Measurements from ENCODE around the gene CDH4.

The CDH4 gene

GRCh38 chr20:61582196-61582923 is 330.3 kb downstream of the CDH4 start:
- DNase-seq (ENCODE audit: low spot score): no peak

GRCh38 chr20:61583356-61583755 is 331.3 kb downstream of the CDH4 start:
- DNase-seq (ENCODE audit: low spot score): no peak

- DNase-seq (ENCODE audit: low spot score): no peak
Observed at GRCh38 chr20:61584851-61585250, 332.8 kb downstream of the CDH4 start.

- no peak for DNase-seq (ENCODE audit: low spot score)
Observed at GRCh38 chr20:61585764-61586163, 333.7 kb downstream of the CDH4 start.

- DNase-seq (ENCODE audit: low spot score): no peak
Observed at GRCh38 chr20:61587036-61587435, 335.0 kb downstream of the CDH4 start.

- no peak for DNase-seq (ENCODE audit: low spot score)
Observed at GRCh38 chr20:61587681-61588289, 335.7 kb downstream of the CDH4 start.

- peak; percentile 77 for DNase-seq (ENCODE audit: low spot score)
Observed at GRCh38 chr20:61588411-61589385, 336.6 kb downstream of the CDH4 start.

- DNase-seq (ENCODE audit: low spot score): no peak
Observed at GRCh38 chr20:61590236-61590635, 338.2 kb downstream of the CDH4 start.

GRCh38 chr20:61593516-61593915 is 341.5 kb downstream of the CDH4 start:
- DNase-seq (ENCODE audit: low spot score): no peak

GRCh38 chr20:61594198-61594597 is 342.1 kb downstream of the CDH4 start:
- DNase-seq (ENCODE audit: low spot score): no peak

GRCh38 chr20:61595216-61595615 is 343.2 kb downstream of the CDH4 start:
- no peak for DNase-seq (ENCODE audit: low spot score)

GRCh38 chr20:61596687-61597330 is 344.7 kb downstream of the CDH4 start:
- no peak for DNase-seq (ENCODE audit: low spot score)

GRCh38 chr20:61597996-61598395 is 345.9 kb downstream of the CDH4 start:
- DNase-seq (ENCODE audit: low spot score): no peak

GRCh38 chr20:61598586-61598985 is 346.5 kb downstream of the CDH4 start:
- no peak for DNase-seq (ENCODE audit: low spot score)

- DNase-seq (ENCODE audit: low spot score): no peak
Observed at GRCh38 chr20:61599061-61599531, 347.0 kb downstream of the CDH4 start.

- DNase-seq (ENCODE audit: low spot score): no peak
Observed at GRCh38 chr20:61599541-61599992, 347.5 kb downstream of the CDH4 start.

GRCh38 chr20:61600016-61600415 is 348.0 kb downstream of the CDH4 start:
- no peak for DNase-seq (ENCODE audit: low spot score)

- DNase-seq (ENCODE audit: low spot score): no peak
Observed at GRCh38 chr20:61601361-61601760, 349.3 kb downstream of the CDH4 start.

- DNase-seq (ENCODE audit: low spot score): no peak
Observed at GRCh38 chr20:61601853-61602252, 349.8 kb downstream of the CDH4 start.

GRCh38 chr20:61603715-61604114 is 351.7 kb downstream of the CDH4 start:
- DNase-seq (ENCODE audit: low spot score): no peak

GRCh38 chr20:61604549-61604948 is 352.5 kb downstream of the CDH4 start:
- DNase-seq (ENCODE audit: low spot score): no peak

- DNase-seq (ENCODE audit: low spot score): no peak
Observed at GRCh38 chr20:61605283-61605682, 353.2 kb downstream of the CDH4 start.
